ENCODE measurements around the gene SCRN2.

DNA sequence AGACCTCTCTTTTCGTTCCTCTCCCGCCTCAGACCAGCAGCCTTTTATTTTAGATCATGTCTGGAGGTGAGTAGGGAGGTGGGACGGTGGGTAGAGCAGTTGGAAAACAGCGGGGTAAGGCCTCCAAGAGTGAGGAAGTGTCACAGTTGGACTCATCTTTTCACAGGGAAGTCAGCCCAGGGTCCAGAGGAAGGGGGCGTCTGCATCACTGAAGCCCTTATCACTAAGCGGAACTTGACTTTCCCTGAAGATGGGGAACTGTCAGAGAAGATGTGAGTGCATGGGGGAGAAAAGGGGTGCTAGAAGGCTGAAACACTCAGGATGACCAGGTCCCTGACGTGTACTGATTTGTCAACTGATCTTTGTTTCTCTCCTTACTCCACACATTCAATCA is 9.1 kb downstream of the SCRN2 start:
- TF ChIP-seq ATF2 (CRISPR knock-in tag; IDR thresholded peaks at IDR 0.05; ENCODE audit: borderline replicate concordance, low read depth) (no peak), CTCF (IDR thresholded peaks at IDR 0.05) (no peak)
